Measurements from ENCODE around the gene CLIP1.

The CLIP1 gene

GRCh38 chr12:122435186-122435585, 12.7 kb upstream of the CLIP1 start:
- TF ChIP-seq GATA2 (IDR thresholded peaks at IDR 0.05; ENCODE audit: low read depth, low read length) (no peak), GATA3 (IDR thresholded peaks at IDR 0.05; ENCODE audit: low read depth, low read length) (no peak)

- TF ChIP-seq GATA3 (IDR thresholded peaks at IDR 0.05; ENCODE audit: low read depth, low read length) (no peak), GATA2 (IDR thresholded peaks at IDR 0.05; ENCODE audit: low read depth, low read length) (no peak)
Observed at GRCh38 chr12:122427403-122427802, 4.9 kb upstream of the CLIP1 start.

GRCh38 chr12:122423258-122424165, 1.0 kb upstream of the CLIP1 start:
- TF ChIP-seq GATA3 (IDR thresholded peaks at IDR 0.05; ENCODE audit: low read depth, low read length) = no peak
- no peak for TF ChIP-seq GATA2 (IDR thresholded peaks at IDR 0.05; ENCODE audit: low read depth, low read length)

GRCh38 chr12:122422730-122423257, 325 bp upstream of the CLIP1 start:
- TF ChIP-seq GATA2 (IDR thresholded peaks at IDR 0.05; ENCODE audit: low read depth, low read length) (no peak), GATA3 (IDR thresholded peaks at IDR 0.05; ENCODE audit: low read depth, low read length) (no peak)

- TF ChIP-seq GATA2 (IDR thresholded peaks at IDR 0.05; ENCODE audit: low read depth, low read length) (no peak), GATA3 (IDR thresholded peaks at IDR 0.05; ENCODE audit: low read depth, low read length) (no peak)
Observed at GRCh38 chr12:122421187-122421820, 1.2 kb downstream of the CLIP1 start.

GRCh38 chr12:122420471-122421162, 1.9 kb downstream of the CLIP1 start:
- TF ChIP-seq GATA2 (IDR thresholded peaks at IDR 0.05; ENCODE audit: low read depth, low read length) = no peak
- TF ChIP-seq GATA3 (IDR thresholded peaks at IDR 0.05; ENCODE audit: low read depth, low read length) = no peak

- TF ChIP-seq GATA3 (IDR thresholded peaks at IDR 0.05; ENCODE audit: low read depth, low read length) (no peak), GATA2 (IDR thresholded peaks at IDR 0.05; ENCODE audit: low read depth, low read length) (no peak)
Observed at GRCh38 chr12:122413516-122414404, 8.7 kb downstream of the CLIP1 start.

- TF ChIP-seq GATA3 (IDR thresholded peaks at IDR 0.05; ENCODE audit: low read depth, low read length) (no peak), GATA2 (IDR thresholded peaks at IDR 0.05; ENCODE audit: low read depth, low read length) (no peak)
Observed at GRCh38 chr12:122412851-122413433, 9.5 kb downstream of the CLIP1 start.

GRCh38 chr12:122411537-122411936, 10.9 kb downstream of the CLIP1 start:
- TF ChIP-seq GATA3 (IDR thresholded peaks at IDR 0.05; ENCODE audit: low read depth, low read length) (no peak), GATA2 (IDR thresholded peaks at IDR 0.05; ENCODE audit: low read depth, low read length) (no peak)

- TF ChIP-seq GATA2 (IDR thresholded peaks at IDR 0.05; ENCODE audit: low read depth, low read length) (no peak), GATA3 (IDR thresholded peaks at IDR 0.05; ENCODE audit: low read depth, low read length) (no peak)
Observed at GRCh38 chr12:122407208-122407607, 15.3 kb downstream of the CLIP1 start.

GRCh38 chr12:122406701-122407164, 15.7 kb downstream of the CLIP1 start:
- TF ChIP-seq GATA2 (IDR thresholded peaks at IDR 0.05; ENCODE audit: low read depth, low read length) = no peak
- TF ChIP-seq GATA3 (IDR thresholded peaks at IDR 0.05; ENCODE audit: low read depth, low read length) = no peak

GRCh38 chr12:122403831-122404230, 18.6 kb downstream of the CLIP1 start:
- no peak for TF ChIP-seq GATA3 (IDR thresholded peaks at IDR 0.05; ENCODE audit: low read depth, low read length)
